WI38 (cell line): ENCODE results near the gene LSM14A.
A peak's percentile ranks its signal among the peaks of the same experiment; 100 is the strongest.
"Not testable (repeated sequence)": the region's sequence is repeated elsewhere in the genome, so short reads cannot be mapped to it uniquely, and the experiment has no call there.

Source experiments
- H3K4me3 ChIP-seq: 2 replicates; pipeline ENCODE4 v1.5.1; 2011; ENCODE audit warnings: low read depth, mild to moderate bottlenecking, control low read depth, low read length
- TF ChIP-seq, protein P1 (sequence below): IDR thresholded peaks from 2 replicates; pipeline ENCODE4 v1.5.1; 2012; ENCODE audit warnings: low read depth, mild to moderate bottlenecking, control low read depth, low read length

The LSM14A gene

DNA sequence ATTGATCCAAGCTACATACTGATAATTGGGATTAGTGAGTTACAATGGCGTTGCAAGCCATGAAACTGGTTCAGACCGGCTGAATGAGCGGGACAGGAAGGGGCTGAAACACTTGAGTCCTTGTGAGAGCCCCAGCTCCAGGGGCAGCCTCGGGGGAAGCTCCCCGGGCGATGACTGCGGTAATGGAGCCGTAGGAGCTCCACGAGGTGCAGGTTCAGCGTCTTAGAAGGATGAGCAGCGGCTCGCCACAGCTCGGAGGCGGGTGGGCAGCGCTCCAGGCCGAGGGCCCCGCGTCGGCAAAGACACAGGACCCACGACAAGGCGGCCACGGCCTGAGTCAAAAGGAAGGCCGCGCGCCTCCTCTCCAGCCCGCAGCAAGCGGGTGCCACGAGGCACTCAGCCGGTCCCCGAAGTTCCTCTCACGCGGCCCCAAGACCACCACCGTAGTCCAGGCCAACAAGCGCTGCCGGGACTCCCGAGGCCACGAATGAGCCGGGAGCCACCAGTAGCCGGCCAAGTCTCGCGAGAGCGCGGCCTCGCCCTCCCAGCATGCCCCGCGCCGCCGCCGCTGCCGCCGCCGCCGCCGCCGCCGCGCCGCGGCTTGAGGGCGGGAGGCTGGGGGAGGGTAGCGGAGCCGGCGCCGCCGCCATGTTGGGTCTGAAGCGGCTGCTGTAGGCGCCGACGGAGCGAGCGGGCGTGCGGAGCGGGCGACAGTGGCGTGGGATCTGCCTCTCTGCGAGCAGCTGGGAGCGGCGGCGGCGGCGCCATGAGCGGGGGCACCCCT is at the start of gene LSM14A:
TSS of gene LSM14A (plus strand) at position 628 of the 784 bp plus-strand sequence. CDS start at position 767, 139 bp downstream.
- peak within 1 kb of the TSS; percentile 94 for H3K4me3 ChIP-seq
- TF ChIP-seq, protein P1, sequence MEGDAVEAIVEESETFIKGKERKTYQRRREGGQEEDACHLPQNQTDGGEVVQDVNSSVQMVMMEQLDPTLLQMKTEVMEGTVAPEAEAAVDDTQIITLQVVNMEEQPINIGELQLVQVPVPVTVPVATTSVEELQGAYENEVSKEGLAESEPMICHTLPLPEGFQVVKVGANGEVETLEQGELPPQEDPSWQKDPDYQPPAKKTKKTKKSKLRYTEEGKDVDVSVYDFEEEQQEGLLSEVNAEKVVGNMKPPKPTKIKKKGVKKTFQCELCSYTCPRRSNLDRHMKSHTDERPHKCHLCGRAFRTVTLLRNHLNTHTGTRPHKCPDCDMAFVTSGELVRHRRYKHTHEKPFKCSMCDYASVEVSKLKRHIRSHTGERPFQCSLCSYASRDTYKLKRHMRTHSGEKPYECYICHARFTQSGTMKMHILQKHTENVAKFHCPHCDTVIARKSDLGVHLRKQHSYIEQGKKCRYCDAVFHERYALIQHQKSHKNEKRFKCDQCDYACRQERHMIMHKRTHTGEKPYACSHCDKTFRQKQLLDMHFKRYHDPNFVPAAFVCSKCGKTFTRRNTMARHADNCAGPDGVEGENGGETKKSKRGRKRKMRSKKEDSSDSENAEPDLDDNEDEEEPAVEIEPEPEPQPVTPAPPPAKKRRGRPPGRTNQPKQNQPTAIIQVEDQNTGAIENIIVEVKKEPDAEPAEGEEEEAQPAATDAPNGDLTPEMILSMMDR, result no peak

DNA sequence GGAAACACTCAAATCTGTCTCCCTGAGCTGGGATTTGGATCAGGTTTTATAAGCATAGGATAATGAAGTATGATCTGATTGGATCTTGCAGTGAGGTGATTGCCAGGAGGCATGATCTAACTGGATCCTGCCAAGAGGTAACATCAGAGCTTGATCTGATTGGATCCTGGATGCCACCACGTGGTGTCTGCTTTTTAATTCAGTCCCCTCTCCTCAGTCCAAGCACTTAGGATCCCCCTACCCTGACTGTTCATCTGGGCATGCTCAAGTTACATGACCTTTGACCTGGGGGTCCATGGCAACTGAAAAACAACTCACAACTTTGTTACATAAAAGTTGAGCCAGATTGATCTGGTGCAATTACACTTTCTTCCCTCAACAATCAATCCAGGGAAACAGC is 47.5 kb upstream of the LSM14A start:
- TF ChIP-seq, protein P1, result no peak
- no peak overlapping the region for H3K4me3 ChIP-seq

DNA sequence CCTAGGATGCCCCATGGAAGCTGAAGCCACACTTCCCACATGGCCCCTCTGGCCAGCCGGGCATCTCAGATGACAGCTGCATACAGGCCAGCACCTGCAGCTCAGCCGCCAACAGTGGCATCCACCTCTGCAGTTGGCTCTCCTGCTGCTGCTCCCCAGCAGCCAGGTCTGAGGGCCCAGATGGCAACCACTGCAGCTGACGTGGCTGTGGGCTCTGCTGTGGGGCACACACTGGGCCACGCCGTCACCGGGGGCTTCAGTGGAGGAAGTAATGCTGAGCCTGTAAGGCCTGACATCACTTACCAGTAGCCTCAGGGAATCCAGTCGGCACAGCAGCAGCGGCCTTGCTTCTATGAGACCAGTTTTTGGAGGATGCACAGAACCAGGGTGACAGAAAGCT is 45.3 kb upstream of the LSM14A start:
- TF ChIP-seq, protein P1, result no peak
- no peak overlapping the region for H3K4me3 ChIP-seq

DNA sequence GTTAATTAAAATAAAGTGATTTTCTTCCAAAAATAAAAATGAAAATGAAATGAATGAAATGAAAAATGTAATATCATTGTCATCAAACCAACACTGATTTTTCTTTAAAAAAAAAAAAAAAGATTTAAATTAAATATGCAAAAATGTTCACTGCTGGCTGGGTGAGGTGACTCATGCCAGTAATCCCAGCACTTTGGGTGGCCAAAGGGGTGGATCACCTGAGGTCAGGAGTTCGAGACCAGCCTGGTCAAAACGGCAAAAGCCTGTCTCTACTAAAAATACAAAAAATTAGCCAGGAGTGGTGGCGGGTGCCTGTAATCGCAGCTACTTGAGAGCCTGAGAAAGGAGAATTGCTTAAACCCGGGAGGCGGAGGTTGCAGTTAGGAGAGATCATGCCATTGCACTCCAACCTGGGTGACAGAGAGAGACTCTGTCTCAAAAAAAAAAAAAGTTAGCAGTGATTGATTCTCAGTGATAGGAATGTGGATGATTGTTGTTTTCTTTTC is 44.6 kb upstream of the LSM14A start:
- TF ChIP-seq, protein P1, result no peak
- no peak overlapping the region for H3K4me3 ChIP-seq

DNA sequence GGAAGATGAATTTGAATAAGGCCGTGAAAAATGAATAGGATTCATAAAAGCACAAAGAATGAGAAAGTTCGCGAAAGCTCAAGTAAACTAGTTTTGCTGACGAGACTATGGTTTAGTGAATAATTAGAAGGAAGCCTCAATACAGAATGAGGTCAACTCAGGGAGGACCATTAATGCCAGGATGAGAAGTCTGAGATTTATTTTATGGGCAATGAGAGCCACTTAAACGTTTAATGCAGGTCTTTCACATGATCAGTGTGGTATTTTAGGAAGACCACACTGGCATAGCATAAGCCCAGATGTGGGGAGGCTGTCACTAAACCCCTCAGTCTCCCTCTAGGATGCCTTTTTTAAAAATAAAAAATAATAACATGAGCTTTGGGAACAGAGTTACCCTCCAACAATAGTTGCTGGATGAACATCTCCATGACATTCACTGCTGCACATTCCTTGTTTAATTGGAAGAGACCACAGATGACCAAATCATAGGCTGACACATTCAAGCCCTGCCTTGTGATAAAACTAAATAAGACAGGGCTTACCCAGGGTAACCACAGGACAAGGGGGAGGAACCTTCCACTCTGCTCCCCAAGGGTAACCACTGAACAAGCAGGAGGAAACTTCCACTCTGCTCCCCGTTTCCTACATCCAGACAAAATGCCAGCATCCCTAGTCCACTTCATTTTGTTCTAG is 43.6 kb upstream of the LSM14A start:
- no peak overlapping the region for H3K4me3 ChIP-seq
- TF ChIP-seq, protein P1, result no peak

DNA sequence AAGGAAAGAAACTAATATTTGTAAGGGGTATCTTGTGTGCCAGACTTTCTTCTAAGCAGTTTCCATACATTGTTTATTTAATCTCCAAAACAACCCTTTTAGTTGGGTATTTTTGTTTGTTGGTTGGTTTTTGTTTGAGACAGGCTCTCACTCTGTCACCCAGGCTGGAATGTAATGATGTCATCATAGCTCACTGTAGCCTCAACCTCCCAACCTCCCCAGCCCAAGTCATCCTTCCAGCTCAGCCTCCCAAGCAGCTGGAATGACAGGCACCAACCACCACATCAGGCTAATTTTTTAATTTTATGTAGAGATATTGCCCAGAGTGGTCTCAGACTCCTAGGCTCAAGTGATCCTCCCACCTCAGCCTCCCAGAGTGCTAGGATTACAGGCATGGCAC is 41.2 kb upstream of the LSM14A start:
- TF ChIP-seq, protein P1, result no peak

DNA sequence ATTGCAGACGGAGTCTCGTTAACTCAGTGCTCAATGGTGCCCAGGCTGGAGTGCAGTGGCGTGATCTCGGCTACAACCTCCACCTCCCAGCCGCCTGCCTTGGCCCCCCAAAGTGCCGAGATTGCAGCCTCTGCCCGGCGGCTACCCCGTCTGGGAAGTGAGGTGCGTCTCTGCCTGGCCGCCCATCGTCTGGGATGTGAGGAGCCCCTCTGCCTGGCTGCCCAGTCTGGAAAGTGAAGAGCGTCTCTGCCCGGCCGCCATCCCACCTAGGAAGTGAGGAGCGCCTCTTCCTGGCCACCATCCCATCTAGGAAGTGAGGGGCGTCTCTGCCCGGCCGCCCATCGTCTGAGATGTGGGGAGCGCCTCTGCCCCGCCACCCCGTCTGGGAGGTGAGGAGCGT is 40.2 kb upstream of the LSM14A start:
- not testable (repeated sequence) for H3K4me3 ChIP-seq

More for the DNA sequence above, 41.2 kb upstream of the LSM14A start:
- no peak overlapping the region for H3K4me3 ChIP-seq

DNA sequence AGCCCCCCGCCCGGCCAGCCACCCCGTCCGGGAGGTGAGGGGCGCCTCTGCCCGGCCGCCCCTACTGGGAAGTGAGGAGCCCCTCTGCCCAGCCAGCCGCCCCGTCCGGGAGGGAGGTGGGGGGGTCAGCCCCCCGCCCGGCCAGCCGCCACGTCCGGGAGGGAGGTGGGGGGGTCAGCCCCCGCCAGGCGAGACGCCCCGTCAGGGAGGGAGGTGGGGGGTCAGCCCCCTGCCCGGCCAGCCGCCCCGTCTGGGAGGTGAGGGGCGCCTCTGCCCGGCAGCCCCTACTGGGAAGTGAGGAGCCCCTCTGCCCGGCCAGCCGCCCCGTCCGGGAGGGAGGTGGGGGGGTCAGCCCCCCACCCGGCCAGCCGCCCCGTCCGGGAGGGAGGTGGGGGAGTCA is 39.6 kb upstream of the LSM14A start:
- not testable (repeated sequence) for H3K4me3 ChIP-seq
